ENCODE results near the gene GMPPA. TPM values are rescaled to one million over a fixed set of nuclear protein-coding genes. Genes with fewer than 3 reads are reported as not detected.
A peak's percentile ranks its signal among the peaks of the same experiment; 100 is the strongest.

The GMPPA gene
- total RNA-seq, 2 donors from 2014 or later = 36.9 to 38.2 TPM

DNA sequence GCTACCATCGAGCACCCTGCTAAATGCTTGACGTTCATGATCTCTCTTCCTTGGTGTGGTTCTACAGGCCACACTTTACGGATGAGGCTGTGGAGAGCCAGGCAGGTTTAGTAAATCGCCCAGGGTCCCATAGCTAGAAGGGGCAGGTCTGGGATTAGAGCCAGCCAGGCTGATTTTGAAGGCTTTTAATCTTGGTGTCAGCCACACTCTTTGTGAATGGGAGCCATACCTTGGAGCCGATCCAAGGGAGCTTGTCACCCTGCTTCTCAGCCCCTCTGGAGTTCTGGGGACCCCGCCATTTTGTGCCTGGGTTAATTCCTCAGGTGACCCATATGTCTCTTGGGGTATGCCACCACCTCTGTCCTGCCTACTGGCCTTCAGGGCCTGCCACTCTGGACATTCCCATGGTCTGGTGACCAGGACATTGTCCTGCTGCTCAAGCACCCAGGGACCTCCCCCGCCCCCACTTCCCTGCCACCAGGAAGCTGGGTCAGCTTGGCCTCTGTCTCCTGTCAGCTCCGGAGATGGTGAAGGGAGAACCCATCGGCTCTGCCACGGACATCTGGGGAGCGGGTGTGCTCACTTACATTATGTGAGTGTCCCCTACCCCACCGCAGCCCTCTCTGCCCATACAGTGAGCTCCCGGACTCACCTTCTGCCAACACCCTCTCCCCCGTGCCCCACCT is 7.3 kb upstream of the GMPPA start:
- Mint-ChIP-seq H3K27ac (no peak overlapping the region), H3K4me1 (peaks cover under 1% of the 10 kb centered on the region), H3K27me3 (ENCODE audit: insufficient read depth) (peaks cover 74% of the 10 kb centered on the region), H3K36me3 (ENCODE audit: low read depth) (no peaks in the 10 kb centered on the region), H3K4me3 (no peak overlapping the region), H3K9me3 (no peaks in the 10 kb centered on the region)
- H3K9ac ChIP-seq (ENCODE audit: extremely low read depth, low read length, poor library complexity, severe bottlenecking) = no peak overlapping the region
- no peak overlapping the region for H3K27ac ChIP-seq (ENCODE audit: low read depth, low read length)
- H3K4me1 ChIP-seq (ENCODE audit: control insufficient read depth, insufficient read depth, low read length) = peaks cover 4% of the 10 kb centered on the region
- no peaks in the 10 kb centered on the region for H3K9me3 ChIP-seq (ENCODE audit: control insufficient read depth, low read length)
- H3K36me3 ChIP-seq (ENCODE audit: control insufficient read depth, insufficient read depth, low read length) = no peaks in the 10 kb centered on the region
- peaks cover 59% of the 10 kb centered on the region for H3K27me3 ChIP-seq (ENCODE audit: control insufficient read depth, insufficient read depth, low read length, poor library complexity, severe bottlenecking)
- DNase-seq = no peak
- WGBS, 2 experiments (ENCODE audit: insufficient coverage in 1 of 2, insufficient read length in 1 of 2) = 85 to 94% methylated on average over 9 to 14 of the region's 14 CpGs
- TF ChIP-seq, protein P1, sequence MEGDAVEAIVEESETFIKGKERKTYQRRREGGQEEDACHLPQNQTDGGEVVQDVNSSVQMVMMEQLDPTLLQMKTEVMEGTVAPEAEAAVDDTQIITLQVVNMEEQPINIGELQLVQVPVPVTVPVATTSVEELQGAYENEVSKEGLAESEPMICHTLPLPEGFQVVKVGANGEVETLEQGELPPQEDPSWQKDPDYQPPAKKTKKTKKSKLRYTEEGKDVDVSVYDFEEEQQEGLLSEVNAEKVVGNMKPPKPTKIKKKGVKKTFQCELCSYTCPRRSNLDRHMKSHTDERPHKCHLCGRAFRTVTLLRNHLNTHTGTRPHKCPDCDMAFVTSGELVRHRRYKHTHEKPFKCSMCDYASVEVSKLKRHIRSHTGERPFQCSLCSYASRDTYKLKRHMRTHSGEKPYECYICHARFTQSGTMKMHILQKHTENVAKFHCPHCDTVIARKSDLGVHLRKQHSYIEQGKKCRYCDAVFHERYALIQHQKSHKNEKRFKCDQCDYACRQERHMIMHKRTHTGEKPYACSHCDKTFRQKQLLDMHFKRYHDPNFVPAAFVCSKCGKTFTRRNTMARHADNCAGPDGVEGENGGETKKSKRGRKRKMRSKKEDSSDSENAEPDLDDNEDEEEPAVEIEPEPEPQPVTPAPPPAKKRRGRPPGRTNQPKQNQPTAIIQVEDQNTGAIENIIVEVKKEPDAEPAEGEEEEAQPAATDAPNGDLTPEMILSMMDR (conservative IDR thresholded peaks at IDR 0.05) = no peak
- H3K4me3 ChIP-seq (ENCODE audit: low read length) = no peak overlapping the region

DNA sequence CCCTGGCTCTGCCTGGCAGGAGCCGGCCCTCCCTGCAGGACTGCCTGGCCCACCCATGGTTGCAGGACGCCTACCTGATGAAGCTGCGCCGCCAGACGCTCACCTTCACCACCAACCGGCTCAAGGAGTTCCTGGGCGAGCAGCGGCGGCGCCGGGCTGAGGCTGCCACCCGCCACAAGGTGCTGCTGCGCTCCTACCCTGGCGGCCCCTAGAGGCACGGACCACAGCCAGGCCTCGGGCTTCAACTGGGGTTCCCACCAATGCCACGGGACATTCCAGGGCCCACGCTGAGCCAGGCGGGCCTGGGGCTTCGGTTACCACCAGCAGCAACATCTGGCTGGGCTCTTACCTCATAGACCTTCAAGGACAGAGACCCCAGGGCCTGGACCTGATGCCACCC is 6.1 kb upstream of the GMPPA start:
- Histone ChIP-seq H3K27ac (ENCODE audit: low read depth, low read length) (no peak overlapping the region), H3K4me3 (ENCODE audit: low read length) (no peak overlapping the region), H3K4me1 (ENCODE audit: control insufficient read depth, insufficient read depth, low read length) (peaks cover 7% of the 10 kb centered on the region), H3K27me3 (ENCODE audit: control insufficient read depth, insufficient read depth, low read length, poor library complexity, severe bottlenecking) (peaks cover 59% of the 10 kb centered on the region), H3K9me3 (ENCODE audit: control insufficient read depth, low read length) (no peaks in the 10 kb centered on the region), H3K36me3 (ENCODE audit: control insufficient read depth, insufficient read depth, low read length) (no peaks in the 10 kb centered on the region), H3K9ac (ENCODE audit: extremely low read depth, low read length, poor library complexity, severe bottlenecking) (no peak overlapping the region)
- no peaks in the 10 kb centered on the region for H3K9me3 Mint-ChIP-seq
- WGBS, 2 experiments (ENCODE audit: insufficient coverage in 1 of 2, insufficient read length in 1 of 2) = 64 to 81% methylated on average over 9 to 20 of the region's 20 CpGs
- TF ChIP-seq, protein P1 (conservative IDR thresholded peaks at IDR 0.05) = peak; percentile 80
- peaks cover 74% of the 10 kb centered on the region for H3K27me3 Mint-ChIP-seq (ENCODE audit: insufficient read depth)
- DNase-seq = peak; percentile 92
- no peak overlapping the region for H3K4me3 Mint-ChIP-seq
- H3K27ac Mint-ChIP-seq = no peak overlapping the region
- no peaks in the 10 kb centered on the region for H3K36me3 Mint-ChIP-seq (ENCODE audit: low read depth)
- peaks cover 3% of the 10 kb centered on the region for H3K4me1 Mint-ChIP-seq

DNA sequence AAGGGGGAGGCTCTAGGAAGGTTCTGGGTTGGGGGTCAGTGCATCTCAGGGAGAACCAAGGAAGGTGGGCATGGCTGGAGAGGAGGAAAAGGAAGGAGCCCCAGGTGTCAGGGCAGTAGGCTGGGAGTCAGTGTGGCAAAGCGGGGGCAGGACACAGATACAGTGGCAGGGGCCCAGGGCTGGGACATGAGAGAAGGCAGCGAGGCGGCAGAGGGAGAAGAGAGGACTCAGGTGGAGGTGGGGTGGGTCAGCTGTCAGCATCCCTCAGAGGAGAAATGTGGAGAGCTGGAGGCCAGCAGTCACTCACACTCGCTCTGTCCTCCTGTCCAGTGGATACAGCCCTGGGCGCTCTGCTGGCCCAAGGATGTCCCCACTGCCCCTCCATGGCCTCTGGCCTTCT is 5.6 kb upstream of the GMPPA start:
- Mint-ChIP-seq H3K27me3 (ENCODE audit: insufficient read depth) (peaks cover 74% of the 10 kb centered on the region), H3K36me3 (ENCODE audit: low read depth) (no peaks in the 10 kb centered on the region), H3K27ac (no peak overlapping the region), H3K4me1 (peaks cover 3% of the 10 kb centered on the region), H3K9me3 (no peaks in the 10 kb centered on the region), H3K4me3 (no peak overlapping the region)
- DNase-seq = no peak
- no peak overlapping the region for H3K9ac ChIP-seq (ENCODE audit: extremely low read depth, low read length, poor library complexity, severe bottlenecking)
- no peaks in the 10 kb centered on the region for H3K9me3 ChIP-seq (ENCODE audit: control insufficient read depth, low read length)
- peaks cover 59% of the 10 kb centered on the region for H3K27me3 ChIP-seq (ENCODE audit: control insufficient read depth, insufficient read depth, low read length, poor library complexity, severe bottlenecking)
- no peak overlapping the region for H3K4me3 ChIP-seq (ENCODE audit: low read length)
- H3K36me3 ChIP-seq (ENCODE audit: control insufficient read depth, insufficient read depth, low read length) = no peaks in the 10 kb centered on the region
- H3K27ac ChIP-seq (ENCODE audit: low read depth, low read length) = no peak overlapping the region
- TF ChIP-seq, protein P1 (conservative IDR thresholded peaks at IDR 0.05) = no peak
- peaks cover 7% of the 10 kb centered on the region for H3K4me1 ChIP-seq (ENCODE audit: control insufficient read depth, insufficient read depth, low read length)
- WGBS, 2 experiments (ENCODE audit: insufficient coverage in 1 of 2, insufficient read length in 1 of 2) = 94 to 100% methylated on average over 4 to 5 of the region's 5 CpGs

Data from endodermal cell (in vitro differentiated cells).